Epidermal melanocyte (primary cell): ENCODE data around the gene SLC7A14.

Experiments used
- DNase-seq: peaks from one replicate; pipeline ENCODE4 v3.0.0; 2011; ENCODE audit warnings: low spot score; ENCODE audit not compliant: insufficient read length

The SLC7A14 gene

DNA sequence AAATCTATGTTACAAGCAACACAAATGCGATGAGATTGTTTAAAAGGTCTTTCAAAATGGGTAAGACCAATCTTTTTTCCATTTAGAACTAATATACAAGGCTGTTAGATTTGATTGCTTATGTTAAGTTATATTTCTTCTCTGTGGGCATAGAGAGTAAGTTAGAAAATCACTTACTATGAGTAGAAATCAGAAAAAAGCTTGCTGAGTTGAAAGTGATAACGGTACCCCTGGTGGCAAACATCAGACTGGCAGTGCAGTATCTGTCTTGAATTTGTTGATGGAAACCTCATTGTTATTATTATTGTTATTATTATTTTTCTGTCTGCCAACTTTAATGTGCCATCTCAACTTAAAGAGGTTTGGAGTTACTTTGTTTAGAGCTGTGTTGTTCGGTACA, 154.8 kb downstream of the SLC7A14 start:
- DNase-seq = no peak

- DNase-seq = no peak
Measured at GRCh38 chr3:170429050-170429449, 156.8 kb downstream of the SLC7A14 start.

GRCh38 chr3:170428095-170428494, 157.8 kb downstream of the SLC7A14 start:
- no peak for DNase-seq

- no peak for DNase-seq
Measured at GRCh38 chr3:170426240-170426797, 159.6 kb downstream of the SLC7A14 start.

DNA sequence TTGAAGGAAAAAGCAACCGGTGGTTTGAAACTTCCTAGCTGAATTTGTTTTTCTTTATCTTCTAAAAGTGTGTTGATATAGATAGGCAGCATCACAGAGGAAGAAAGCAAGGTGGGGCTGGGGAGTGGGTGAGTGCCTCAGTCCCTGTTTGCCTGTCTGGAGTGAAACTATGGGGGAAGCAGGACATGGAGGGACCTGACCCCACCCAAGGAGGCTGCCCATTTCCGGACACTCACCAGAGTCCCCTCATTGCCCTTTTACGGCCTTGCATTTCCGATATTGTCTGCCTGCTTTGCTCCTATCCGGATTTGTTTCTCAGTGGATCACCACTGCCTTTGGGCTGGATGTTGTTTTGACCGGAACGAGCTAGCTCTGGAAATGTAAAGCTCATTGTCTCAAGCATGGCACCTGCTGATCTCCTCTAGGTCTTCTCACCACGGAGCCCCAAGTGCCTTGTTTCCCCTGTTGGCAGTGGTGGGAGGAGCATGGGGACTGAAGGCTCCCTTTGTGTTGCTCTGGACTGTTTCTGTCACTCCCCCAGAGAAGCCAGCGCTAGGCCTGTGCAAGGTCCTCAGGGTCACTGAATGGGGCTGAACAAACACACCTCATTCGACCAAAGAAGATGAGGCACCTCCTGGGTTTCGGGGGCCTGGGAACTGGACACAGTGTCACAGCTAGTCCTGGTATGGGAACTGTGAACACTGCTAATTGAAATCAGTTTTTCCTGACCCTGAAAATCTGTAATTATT, 160.2 kb downstream of the SLC7A14 start:
- DNase-seq = no peak

- no peak for DNase-seq
Measured at GRCh38 chr3:170424879-170425278, 161.0 kb downstream of the SLC7A14 start.

GRCh38 chr3:170423001-170423615, 162.8 kb downstream of the SLC7A14 start:
- DNase-seq = no peak

DNA sequence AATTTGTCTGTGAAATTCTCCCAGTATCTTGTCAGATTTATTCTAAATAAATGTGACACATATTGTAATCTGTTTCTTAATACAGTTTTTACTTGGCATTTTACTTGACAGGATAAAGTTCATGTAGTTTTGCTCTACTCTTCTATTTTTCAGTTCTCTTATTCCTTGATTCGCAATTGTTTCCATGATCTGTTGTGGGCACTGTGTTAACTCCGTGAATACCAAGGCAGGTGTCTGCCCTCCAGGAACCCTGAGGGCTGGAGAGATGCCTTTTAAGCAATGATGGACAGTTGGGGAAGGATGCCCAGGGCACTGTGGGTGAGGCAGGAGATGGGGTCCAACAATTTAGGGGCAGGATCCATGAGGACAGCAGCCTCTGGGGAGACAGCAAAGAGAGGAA, 164.1 kb downstream of the SLC7A14 start:
- no peak for DNase-seq

DNA sequence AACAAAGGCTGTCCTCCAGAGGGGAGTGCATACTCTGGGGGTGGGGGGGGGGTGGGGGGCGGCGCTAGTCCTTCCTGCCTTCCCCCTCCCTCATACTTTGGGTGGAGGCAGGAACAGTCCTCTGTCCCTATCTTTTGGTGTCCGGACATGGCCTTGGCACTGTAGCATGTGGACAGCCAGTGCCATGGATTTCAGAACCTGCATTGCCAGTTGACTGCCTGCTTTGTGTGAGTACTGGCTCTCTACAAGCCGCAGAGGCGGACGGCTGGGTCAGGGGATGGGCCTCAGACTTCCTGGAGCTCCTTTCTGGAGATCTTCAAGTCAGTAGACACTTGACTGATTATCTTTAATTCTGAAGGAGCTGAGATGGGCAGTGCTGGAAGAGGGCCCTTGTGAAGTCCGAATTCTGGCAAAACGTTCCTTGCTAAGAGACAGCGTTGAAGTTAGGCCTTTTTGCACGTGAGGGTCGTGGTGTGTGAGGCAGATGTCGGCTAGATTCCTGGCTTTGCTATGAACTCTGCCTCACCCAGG, 164.7 kb downstream of the SLC7A14 start:
- no peak for DNase-seq

GRCh38 chr3:170420307-170420821, 165.5 kb downstream of the SLC7A14 start:
- DNase-seq = no peak

DNA sequence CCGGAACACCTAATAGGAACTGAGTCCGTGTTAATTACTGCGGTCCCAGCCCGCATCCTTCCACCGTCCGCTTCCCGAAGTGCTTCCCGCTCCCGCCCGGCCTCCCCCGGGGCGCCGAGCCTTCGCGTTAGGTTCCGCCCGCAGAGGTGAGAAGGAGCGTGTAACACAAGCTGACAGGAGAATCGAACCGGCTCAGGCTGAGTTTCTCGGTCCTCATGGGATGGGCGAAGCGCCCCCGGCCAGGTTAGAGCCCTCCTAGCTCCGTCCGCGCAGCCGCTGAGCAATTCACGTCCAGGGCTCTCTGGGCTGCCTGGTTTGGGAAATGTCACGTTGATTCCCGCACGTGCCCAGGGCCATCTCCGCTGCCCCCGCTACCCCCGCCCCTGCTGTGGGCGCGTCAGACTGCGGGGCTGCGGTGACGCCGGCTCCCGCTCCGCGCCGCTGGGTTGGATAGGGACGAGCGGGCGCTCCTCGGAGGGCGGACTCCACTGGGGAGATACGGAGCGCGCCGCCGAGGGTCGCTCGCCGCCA, 166.3 kb downstream of the SLC7A14 start:
- DNase-seq = no peak

GRCh38 chr3:170418422-170419398, 167.2 kb downstream of the SLC7A14 start, which contains the start of gene CLDN11:
TSS of gene CLDN11 (plus strand) at chr3:170418868. CDS start at chr3:170419067, 199 bp downstream.
- no peak for DNase-seq

- DNase-seq = no peak
Measured at GRCh38 chr3:170417090-170417489, 168.8 kb downstream of the SLC7A14 start.

- peak; percentile 78 for DNase-seq
Measured at GRCh38 chr3:170414202-170414663, 171.6 kb downstream of the SLC7A14 start.

- DNase-seq = no peak
Measured at GRCh38 chr3:170413291-170413690, 172.6 kb downstream of the SLC7A14 start.

GRCh38 chr3:170410428-170411029, 175.3 kb downstream of the SLC7A14 start:
- DNase-seq = no peak
